Skeletal muscle satellite cell (primary cell): Measurements from ENCODE around the gene COL23A1.

Experiments used
- H3K27me3 ChIP-seq: 2 replicates; pipeline ENCODE4 v1.7.0; 2013; ENCODE audit warnings: low read length; ENCODE audit not compliant: control insufficient read depth, insufficient read depth
- H3K36me3 ChIP-seq: 2 replicates; pipeline ENCODE4 v1.7.0; 2013; ENCODE audit warnings: mild to moderate bottlenecking, control low read depth, low read length; ENCODE audit not compliant: insufficient read depth
- H3K4me1 ChIP-seq: 2 replicates; pipeline ENCODE4 v1.7.0; 2013; ENCODE audit warnings: low read length; ENCODE audit not compliant: control insufficient read depth, insufficient read depth
- H3K4me2 ChIP-seq: 2 replicates; pipeline ENCODE4 v1.7.0; 2013; ENCODE audit warnings: mild to moderate bottlenecking, low read length
- H3K4me3 ChIP-seq: 2 replicates; pipeline ENCODE4 v1.7.0; 2013; ENCODE audit warnings: low read length
- H3K9ac ChIP-seq: 2 replicates; pipeline ENCODE4 v1.7.0; 2013; ENCODE audit warnings: mild to moderate bottlenecking, low read depth, low read length, moderate library complexity
- H3K9me3 ChIP-seq: replicated peaks from 2 replicates; pipeline ENCODE4 v1.7.0; 2013; ENCODE audit warnings: mild to moderate bottlenecking, control low read depth, low read length

COL23A1 gene

GRCh38 chr5:178293400-178293799, 296.8 kb downstream of the COL23A1 start:
- H3K27me3 ChIP-seq = peaks cover 5% of the 10 kb centered on the region
- no peaks in the 10 kb centered on the region for H3K4me1 ChIP-seq
- H3K4me2 ChIP-seq = no peak overlapping the region
- H3K9me3 ChIP-seq = no peaks in the 10 kb centered on the region
- no peak overlapping the region for H3K9ac ChIP-seq
- no peak overlapping the region for H3K4me3 ChIP-seq
- no peaks in the 10 kb centered on the region for H3K36me3 ChIP-seq

- no peaks in the 10 kb centered on the region for H3K36me3 ChIP-seq
- no peak overlapping the region for H3K4me2 ChIP-seq
- no peak overlapping the region for H3K4me3 ChIP-seq
- H3K4me1 ChIP-seq = no peaks in the 10 kb centered on the region
- no peak overlapping the region for H3K9ac ChIP-seq
- no peaks in the 10 kb centered on the region for H3K9me3 ChIP-seq
- peaks cover 5% of the 10 kb centered on the region for H3K27me3 ChIP-seq
These were observed 297.4 kb downstream of the COL23A1 start for GRCh38 chr5:178292826-178293205.

- Histone ChIP-seq H3K9me3 (no peaks in the 10 kb centered on the region), H3K4me2 (no peak overlapping the region), H3K4me1 (no peaks in the 10 kb centered on the region), H3K4me3 (no peak overlapping the region), H3K36me3 (no peaks in the 10 kb centered on the region), H3K9ac (no peak overlapping the region), H3K27me3 (peaks cover 5% of the 10 kb centered on the region)
These were observed 298.0 kb downstream of the COL23A1 start for GRCh38 chr5:178291969-178292825.

- Histone ChIP-seq H3K4me2 (no peak overlapping the region), H3K27me3 (peaks cover 5% of the 10 kb centered on the region), H3K9ac (no peak overlapping the region), H3K4me3 (no peak overlapping the region), H3K36me3 (no peaks in the 10 kb centered on the region), H3K4me1 (no peaks in the 10 kb centered on the region), H3K9me3 (no peaks in the 10 kb centered on the region)
These were observed 299.0 kb downstream of the COL23A1 start for GRCh38 chr5:178291161-178291561.

- no peaks in the 10 kb centered on the region for H3K4me1 ChIP-seq
- H3K9me3 ChIP-seq = no peaks in the 10 kb centered on the region
- no peak overlapping the region for H3K9ac ChIP-seq
- peaks cover 5% of the 10 kb centered on the region for H3K27me3 ChIP-seq
- no peak overlapping the region for H3K4me2 ChIP-seq
- no peak overlapping the region for H3K4me3 ChIP-seq
- no peaks in the 10 kb centered on the region for H3K36me3 ChIP-seq
These were observed 299.8 kb downstream of the COL23A1 start for GRCh38 chr5:178290376-178290775.

- no peak overlapping the region for H3K4me3 ChIP-seq
- no peaks in the 10 kb centered on the region for H3K9me3 ChIP-seq
- H3K9ac ChIP-seq = no peak overlapping the region
- no peaks in the 10 kb centered on the region for H3K4me1 ChIP-seq
- no peak overlapping the region for H3K4me2 ChIP-seq
- H3K27me3 ChIP-seq = peaks cover 5% of the 10 kb centered on the region
- H3K36me3 ChIP-seq = no peaks in the 10 kb centered on the region
These were observed 300.8 kb downstream of the COL23A1 start for GRCh38 chr5:178289438-178289837.

GRCh38 chr5:178288401-178289368, 301.5 kb downstream of the COL23A1 start:
- Histone ChIP-seq H3K4me2 (no peak overlapping the region), H3K9ac (no peak overlapping the region), H3K9me3 (no peaks in the 10 kb centered on the region), H3K27me3 (peaks cover 5% of the 10 kb centered on the region), H3K4me1 (no peaks in the 10 kb centered on the region), H3K4me3 (no peak overlapping the region), H3K36me3 (no peaks in the 10 kb centered on the region)

GRCh38 chr5:178287791-178288105, 302.4 kb downstream of the COL23A1 start:
- H3K27me3 ChIP-seq = peaks cover 5% of the 10 kb centered on the region
- no peaks in the 10 kb centered on the region for H3K4me1 ChIP-seq
- no peak overlapping the region for H3K4me3 ChIP-seq

GRCh38 chr5:178287091-178287790, 303.0 kb downstream of the COL23A1 start:
- no peaks in the 10 kb centered on the region for H3K4me1 ChIP-seq
- no peak overlapping the region for H3K9ac ChIP-seq
- no peaks in the 10 kb centered on the region for H3K36me3 ChIP-seq
- no peak overlapping the region for H3K4me3 ChIP-seq
- no peak overlapping the region for H3K4me2 ChIP-seq
- no peaks in the 10 kb centered on the region for H3K9me3 ChIP-seq
- H3K27me3 ChIP-seq = peaks cover 5% of the 10 kb centered on the region

More at GRCh38 chr5:178287791-178288105, 302.4 kb downstream of the COL23A1 start:
- H3K36me3 ChIP-seq = no peaks in the 10 kb centered on the region
- no peak overlapping the region for H3K4me2 ChIP-seq
- H3K9ac ChIP-seq = no peak overlapping the region
- no peaks in the 10 kb centered on the region for H3K9me3 ChIP-seq

GRCh38 chr5:178286226-178287090, 303.7 kb downstream of the COL23A1 start:
- H3K36me3 ChIP-seq = no peaks in the 10 kb centered on the region
- H3K27me3 ChIP-seq = peaks cover 5% of the 10 kb centered on the region
- no peaks in the 10 kb centered on the region for H3K9me3 ChIP-seq
- no peak overlapping the region for H3K4me3 ChIP-seq
- H3K4me1 ChIP-seq = no peaks in the 10 kb centered on the region
- H3K9ac ChIP-seq = no peak overlapping the region
- H3K4me2 ChIP-seq = no peak overlapping the region
